AG04449 (cell line): ENCODE data around the gene RFX1.
"Not testable (repeated sequence)": the region's sequence is repeated elsewhere in the genome, so short reads cannot be mapped to it uniquely, and the experiment has no call there.

Experiments used
- CTCF ChIA-PET: fragments of 350-600 bp; formaldehyde crosslinking; extraction: SDS; loops from one replicate; lab custom pipeline; 2021; ENCODE audit warnings: antibody characterized with exemption; lab: Yijun Ruan, JAX
- POLR2A ChIA-PET: fragments of 400-600, 350-600 bp; formaldehyde crosslinking; extraction: SDS; loops from one replicate; lab custom pipeline; 2020; ENCODE audit warnings: antibody characterized with exemption, inconsistent platforms; lab: Yijun Ruan, JAX
- DNase-seq: peaks from one replicate; pipeline ENCODE4 v3.0.0-alpha.2; 2010; ENCODE audit warnings: low read depth, low spot score
- H3K4me3 ChIP-seq: 2 replicates; pipeline ENCODE4 v1.5.1; 2011; ENCODE audit warnings: low read depth, mild to moderate bottlenecking, control low read depth, low read length
- TF ChIP-seq, protein P1 (sequence below): IDR thresholded peaks from one replicate; pipeline ENCODE4 v1.5.1; 2011; ENCODE audit warnings: mild to moderate bottlenecking, moderate library complexity, low read length, control low read depth, inconsistent platforms; ENCODE audit not compliant: insufficient read depth; ENCODE audit errors: missing control alignments

RFX1 gene

DNA sequence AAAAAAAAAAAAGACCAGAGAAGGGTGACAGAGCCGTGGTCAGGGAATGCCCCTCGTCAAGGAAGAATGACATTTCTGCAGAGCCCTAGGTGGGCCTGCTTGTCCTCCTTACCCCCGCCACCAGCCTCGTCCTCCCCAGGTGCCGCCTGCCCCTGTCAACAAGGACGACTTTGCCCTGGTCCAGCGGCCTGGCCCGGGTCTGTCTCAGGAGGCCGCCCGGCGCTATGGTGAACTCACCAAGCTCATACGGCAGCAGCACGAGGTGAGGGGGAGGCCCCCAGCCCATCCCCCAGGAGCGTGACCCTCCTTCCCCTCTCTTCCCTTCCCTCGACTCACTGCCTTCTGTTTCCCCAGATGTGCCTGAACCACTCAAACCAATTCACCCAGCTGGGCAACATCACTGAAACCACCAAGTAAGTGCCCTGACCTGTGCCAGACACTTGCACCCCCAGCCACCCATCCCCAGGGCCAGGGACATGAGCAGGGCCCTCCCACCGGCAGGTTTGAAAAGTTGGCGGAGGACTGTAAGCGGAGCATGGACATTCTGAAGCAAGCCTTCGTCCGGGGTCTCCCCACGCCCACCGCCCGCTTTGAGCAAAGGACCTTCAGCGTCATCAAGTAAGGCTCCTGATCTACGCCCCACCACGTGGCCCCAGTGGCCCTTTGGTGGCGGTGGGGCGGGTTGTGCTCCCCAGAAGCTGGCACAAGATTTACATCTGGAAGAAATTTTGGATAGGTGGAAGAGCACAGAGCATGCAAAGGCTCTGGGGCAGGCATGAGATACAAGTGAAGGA lies 82.7 kb downstream of the RFX1 start:
- no peak overlapping the region for H3K4me3 ChIP-seq
- TF ChIP-seq, protein P1, sequence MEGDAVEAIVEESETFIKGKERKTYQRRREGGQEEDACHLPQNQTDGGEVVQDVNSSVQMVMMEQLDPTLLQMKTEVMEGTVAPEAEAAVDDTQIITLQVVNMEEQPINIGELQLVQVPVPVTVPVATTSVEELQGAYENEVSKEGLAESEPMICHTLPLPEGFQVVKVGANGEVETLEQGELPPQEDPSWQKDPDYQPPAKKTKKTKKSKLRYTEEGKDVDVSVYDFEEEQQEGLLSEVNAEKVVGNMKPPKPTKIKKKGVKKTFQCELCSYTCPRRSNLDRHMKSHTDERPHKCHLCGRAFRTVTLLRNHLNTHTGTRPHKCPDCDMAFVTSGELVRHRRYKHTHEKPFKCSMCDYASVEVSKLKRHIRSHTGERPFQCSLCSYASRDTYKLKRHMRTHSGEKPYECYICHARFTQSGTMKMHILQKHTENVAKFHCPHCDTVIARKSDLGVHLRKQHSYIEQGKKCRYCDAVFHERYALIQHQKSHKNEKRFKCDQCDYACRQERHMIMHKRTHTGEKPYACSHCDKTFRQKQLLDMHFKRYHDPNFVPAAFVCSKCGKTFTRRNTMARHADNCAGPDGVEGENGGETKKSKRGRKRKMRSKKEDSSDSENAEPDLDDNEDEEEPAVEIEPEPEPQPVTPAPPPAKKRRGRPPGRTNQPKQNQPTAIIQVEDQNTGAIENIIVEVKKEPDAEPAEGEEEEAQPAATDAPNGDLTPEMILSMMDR = no peak
- DNase-seq = no peak
- CTCF ChIA-PET = interaction anchor here (1.3 to 1.7 kb wide), 2 partner anchors 150 to 213 kb away, joined by 5 read pairs; partner anchors contain the start of genes ASF1B and MISP3
- POLR2A ChIA-PET = interaction anchor here (0.7 kb wide), 1 partner anchor 157 kb away, joined by 3 read pairs; no protein-coding TSS in a partner anchor

DNA sequence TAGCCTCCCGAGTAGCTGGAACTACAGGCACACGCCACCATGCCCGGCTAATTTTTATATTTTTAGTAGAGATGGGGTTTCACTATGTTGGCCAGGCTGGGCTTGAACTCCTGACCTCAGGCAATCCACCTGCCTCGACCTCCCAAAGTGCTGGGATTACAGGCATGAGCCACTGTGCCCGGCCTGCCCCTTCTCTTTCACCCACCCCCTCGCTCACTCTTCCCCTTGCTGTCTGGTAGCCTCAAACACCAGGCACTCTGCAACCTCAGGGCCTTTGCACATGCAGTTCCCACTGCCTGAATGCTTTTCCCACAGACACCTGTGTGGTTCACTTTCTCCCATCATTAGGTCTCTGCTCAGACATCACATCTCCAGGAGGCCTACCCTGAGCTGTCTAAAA lies 84.0 kb downstream of the RFX1 start:
- H3K4me3 ChIP-seq, POLR2A ChIA-PET, DNase-seq: not testable (repeated sequence)
- CTCF ChIA-PET = interaction anchor here (1.3 kb wide), 1 partner anchor 151 kb away, joined by 5 read pairs; the partner anchor contains the start of gene MISP3

DNA sequence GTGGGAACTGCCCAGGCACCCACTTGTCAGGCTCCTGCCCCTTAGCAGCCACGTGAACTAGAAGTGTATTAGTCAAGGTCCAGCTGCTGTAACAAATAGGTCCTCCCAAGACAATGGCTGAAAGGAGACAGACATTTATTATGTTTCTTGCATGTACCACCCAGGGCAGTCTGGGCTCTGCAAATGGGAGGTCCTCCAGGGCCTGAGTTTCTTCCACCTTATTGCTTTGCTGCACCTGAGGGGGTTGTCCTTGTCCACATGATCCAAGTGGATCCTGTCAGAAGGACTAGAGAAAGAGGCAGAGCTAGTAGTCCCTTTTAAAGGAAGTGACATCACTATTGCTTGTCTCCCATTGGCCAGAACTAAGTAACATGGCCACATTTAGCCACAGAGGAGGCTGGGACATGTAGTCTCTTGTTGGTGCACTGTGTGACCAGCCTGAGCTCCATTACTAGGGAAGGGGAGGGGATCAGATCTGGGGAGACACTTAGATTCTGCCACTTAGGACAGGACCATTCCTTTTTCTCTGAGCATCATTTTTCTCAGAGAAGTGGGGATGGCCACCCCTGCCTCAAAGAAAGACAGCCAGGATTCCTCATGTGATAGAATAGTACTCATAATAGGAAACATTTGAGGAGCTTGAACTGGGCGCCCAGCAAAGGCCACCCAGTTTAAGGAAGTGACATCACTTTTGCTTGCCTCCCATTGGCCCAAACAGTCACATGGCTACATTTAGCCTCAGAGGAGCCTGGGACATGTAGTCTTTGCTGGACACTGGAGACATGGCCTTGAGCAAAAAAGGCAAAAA lies 85.0 kb downstream of the RFX1 start:
- TF ChIP-seq, protein P1 = no peak
- H3K4me3 ChIP-seq = no peak overlapping the region
- ChIA-PET CTCF (interaction anchor here (1.2 kb wide), 1 partner anchor 18 kb away, joined by 5 read pairs; no protein-coding TSS in a partner anchor), POLR2A (interaction anchor here (0.6 to 0.7 kb wide), 2 partner anchors 42 to 218 kb away, joined by 3 read pairs; no protein-coding TSS in a partner anchor)
- DNase-seq = no peak

DNA sequence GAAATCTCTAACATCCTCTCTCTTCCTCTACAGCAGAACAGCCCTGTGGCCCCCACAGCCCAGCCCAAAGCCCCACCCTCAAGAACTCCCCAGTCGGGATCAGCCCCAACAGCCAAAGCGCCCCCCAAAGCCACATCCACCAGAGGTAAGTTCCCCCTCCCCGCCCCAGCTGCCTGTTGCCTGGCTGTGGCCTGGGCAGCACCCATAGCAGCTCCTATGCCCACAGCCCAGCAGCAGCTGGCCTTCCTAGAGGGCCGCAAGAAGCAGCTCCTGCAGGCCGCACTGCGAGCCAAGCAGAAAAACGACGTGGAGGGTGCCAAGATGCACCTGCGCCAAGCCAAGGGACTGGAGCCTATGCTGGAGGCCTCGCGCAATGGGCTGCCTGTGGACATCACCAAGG lies 85.6 kb downstream of the RFX1 start:
- no peak overlapping the region for H3K4me3 ChIP-seq
- TF ChIP-seq, protein P1 = no peak
- no peak for DNase-seq
- CTCF ChIA-PET = interaction anchor here (1.2 kb wide), 1 partner anchor 17 kb away, joined by 5 read pairs; no protein-coding TSS in a partner anchor
- POLR2A ChIA-PET = interaction anchor here (0.7 kb wide), 1 partner anchor 43 kb away, joined by 3 read pairs; no protein-coding TSS in a partner anchor

DNA sequence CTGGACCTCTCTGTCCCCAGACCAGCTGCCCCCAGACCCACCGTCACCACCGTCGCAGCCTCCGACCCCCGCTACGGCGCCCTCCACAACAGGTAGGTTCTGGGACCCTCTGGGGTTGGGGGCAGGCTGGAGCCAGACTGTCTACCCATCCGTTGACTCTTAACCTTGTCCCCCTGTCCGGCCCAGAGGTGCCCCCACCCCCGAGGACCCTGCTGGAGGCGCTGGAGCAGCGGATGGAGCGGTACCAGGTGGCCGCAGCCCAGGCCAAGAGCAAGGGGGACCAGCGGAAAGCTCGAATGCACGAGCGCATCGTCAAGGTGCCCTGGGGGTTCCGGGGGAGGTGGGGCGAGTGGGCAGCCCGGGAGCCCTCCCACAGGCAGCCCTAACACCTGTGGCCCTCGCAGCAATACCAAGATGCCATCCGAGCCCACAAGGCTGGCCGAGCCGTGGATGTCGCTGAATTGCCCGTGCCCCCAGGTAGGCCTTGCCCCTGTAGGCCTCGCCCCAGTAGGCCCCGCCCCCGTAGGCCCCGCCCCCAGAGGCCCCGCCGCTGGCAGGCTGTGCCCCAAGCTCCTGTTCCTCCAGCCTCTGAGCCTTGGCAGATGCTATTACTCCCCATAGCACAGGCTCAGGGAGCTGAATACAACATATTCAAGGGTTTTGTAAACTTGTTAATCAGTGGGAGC lies 87.3 kb downstream of the RFX1 start:
- POLR2A ChIA-PET = no interaction called here
- TF ChIP-seq, protein P1 = no peak
- no peak for DNase-seq
- H3K4me3 ChIP-seq = no peak overlapping the region
- CTCF ChIA-PET = interaction anchor here (1.5 kb wide), 1 partner anchor 157 kb away, joined by 4 read pairs; no protein-coding TSS in a partner anchor

DNA sequence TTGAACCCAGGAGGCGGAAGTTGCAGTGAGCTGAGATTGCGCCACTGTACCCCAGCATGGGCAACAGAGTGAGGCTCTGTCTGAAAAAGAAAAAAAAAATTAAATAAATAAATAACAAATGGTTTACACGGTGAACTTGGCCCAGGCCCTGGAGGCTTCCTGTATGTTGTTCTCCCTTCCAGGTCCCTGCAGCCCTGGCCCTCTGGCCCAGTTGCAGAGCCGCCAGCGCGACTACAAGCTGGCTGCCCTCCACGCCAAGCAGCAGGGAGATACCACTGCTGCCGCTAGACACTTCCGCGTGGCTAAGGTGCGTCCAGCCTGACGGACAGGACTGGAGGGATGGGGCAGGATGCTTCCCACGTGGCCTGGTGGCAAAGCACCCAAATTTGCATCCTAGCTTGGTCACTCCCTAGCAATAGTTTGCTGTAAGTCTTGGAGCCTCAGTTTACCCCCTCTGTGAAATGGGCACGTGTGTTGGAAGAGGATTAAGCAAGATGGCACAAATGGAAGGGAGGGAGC lies 88.2 kb downstream of the RFX1 start:
- no peak overlapping the region for H3K4me3 ChIP-seq
- TF ChIP-seq, protein P1 = no peak
- POLR2A ChIA-PET = no interaction called here
- DNase-seq = no peak
- CTCF ChIA-PET = interaction anchor here (1.5 kb wide), 1 partner anchor 158 kb away, joined by 4 read pairs; no protein-coding TSS in a partner anchor
